H1 (cell line): ENCODE data around the gene KLHL26. TPM values are rescaled to one million over a fixed set of nuclear protein-coding genes. Genes with fewer than 3 reads are reported as not detected.
A peak's percentile ranks its signal among the peaks of the same experiment; 100 is the strongest.

Experiments used
- CTCF ChIA-PET: fragments of 300-600 bp; sonication (Branson Sonifier 250); formaldehyde crosslinking; loops from one replicate; lab custom pipeline; 2021; ENCODE audit not compliant: partially characterized antibody; lab: Charles Lee
- POLR2A ChIA-PET: fragments of 300-600 bp; sonication (Branson Sonifier 250); formaldehyde crosslinking; loops from one replicate; lab custom pipeline; 2021; ENCODE audit warnings: inconsistent platforms; ENCODE audit not compliant: partially characterized antibody; lab: Charles Lee
- DNase-seq, 2 experiments: peaks; one replicate each; pipeline versions ENCODE4 v3.0.0 to v3.0.0-alpha.2; 2010 to 2022; ENCODE audit warnings: low spot score in 2 of 2, low read depth in 1 of 2, mixed read lengths in 1 of 2
- FAIRE-seq: peaks from 2 replicates; lab custom pipeline; 2011; peaks lifted over from hg19 to GRCh38; lab: Jason Lieb, UNC
- H2AFZ ChIP-seq: 2 replicates; pipeline ENCODE4 v1.8.1; 2012; ENCODE audit warnings: low read length, inconsistent platforms
- H2AK5ac ChIP-seq: 2 replicates; pipeline ENCODE4 v1.6.1; 2013; ENCODE audit warnings: low read depth, low read length
- H2BK120ac ChIP-seq: replicated peaks from 2 replicates; pipeline ENCODE3; 2013; ENCODE audit warnings: low read depth, low read length, inconsistent platforms
- H2BK12ac ChIP-seq: 2 replicates; pipeline ENCODE4 v1.6.1; 2013; ENCODE audit warnings: low read depth, low read length
- H2BK15ac ChIP-seq: 2 replicates; pipeline ENCODE4 v1.6.1; 2013; ENCODE audit warnings: low read length
- H2BK20ac ChIP-seq: 2 replicates; pipeline ENCODE4 v1.6.1; 2013; ENCODE audit warnings: low read length
- H2BK5ac ChIP-seq: 2 replicates; pipeline ENCODE4 v1.6.1; 2013; ENCODE audit warnings: low read depth, low read length
- H3K14ac ChIP-seq: 2 replicates; pipeline ENCODE4 v1.6.1; 2013; ENCODE audit warnings: inconsistent platforms; ENCODE audit not compliant: insufficient read length
- H3K18ac ChIP-seq: 2 replicates; pipeline ENCODE4 v1.6.1; 2013; ENCODE audit warnings: low read length; ENCODE audit errors: extremely low read depth
- H3K23ac ChIP-seq: 2 replicates; pipeline ENCODE4 v1.6.1; 2013; ENCODE audit warnings: inconsistent platforms; ENCODE audit not compliant: insufficient read length
- H3K23me2 ChIP-seq: 2 replicates; pipeline ENCODE4 v1.6.1; 2013; ENCODE audit warnings: low read depth, low read length
- H3K27ac ChIP-seq: 2 replicates; pipeline ENCODE4 v1.6.1; 2011; ENCODE audit warnings: low read depth, low read length, inconsistent platforms
- H3K27me3 ChIP-seq, 4 experiments: replicated peaks in 1 of 4; 1 replicate in 1 of 4; 2 replicates in 3 of 4; pipeline versions ENCODE4 v1.6.1 to v1.8.1; 2011 to 2013; ENCODE audit warnings: low read length in 3 of 4, mild to moderate bottlenecking in 3 of 4, inconsistent platforms in 2 of 4, mixed read lengths in 2 of 4, moderate library complexity in 1 of 4; ENCODE audit not compliant: control insufficient read depth in 3 of 4, insufficient read depth in 3 of 4; ENCODE audit errors: extremely low read depth in 1 of 4
- H3K36me3 ChIP-seq, 4 experiments: 2 replicates each; pipeline versions ENCODE4 v1.6.1 to v1.8.1; 2011 to 2013; ENCODE audit warnings: mild to moderate bottlenecking in 4 of 4, low read length in 3 of 4, moderate library complexity in 2 of 4, control low read depth in 1 of 4, inconsistent platforms in 1 of 4; ENCODE audit not compliant: insufficient read depth in 4 of 4, control insufficient read depth in 2 of 4
- H3K4ac ChIP-seq: replicated peaks from 2 replicates; pipeline ENCODE3; 2013; ENCODE audit warnings: low read length, low read depth, mixed read lengths, inconsistent platforms; ENCODE audit not compliant: insufficient read length
- H3K4me1 ChIP-seq, 4 experiments: replicated peaks in 1 of 4; 1 replicate in 1 of 4; 2 replicates in 3 of 4; pipeline versions ENCODE4 v1.6.1 to v1.8.1; 2011 to 2013; ENCODE audit warnings: low read length in 3 of 4, inconsistent platforms in 2 of 4, mixed read lengths in 1 of 4; ENCODE audit not compliant: insufficient read depth in 4 of 4, control insufficient read depth in 3 of 4
- H3K4me2 ChIP-seq, 2 experiments: 2 replicates each; pipeline versions ENCODE4 v1.6.1 to v1.8.1; 2011 to 2013; ENCODE audit warnings: low read depth in 2 of 2, low read length in 2 of 2, control low read depth in 1 of 2, inconsistent platforms in 1 of 2, mild to moderate bottlenecking in 1 of 2; ENCODE audit not compliant: insufficient read depth in 1 of 2
- H3K4me3 ChIP-seq, 4 experiments: fragments of 200-600, 300-600 bp in 1 of 4; sonication (generic), shearing (Covaris generic), sonication (Bioruptor Twin) in 1 of 4; 2 replicates each; pipeline versions ENCODE4 v1.5.1 to v1.8.1; 2011 to 2016; ENCODE audit warnings: low read length in 4 of 4, low read depth in 3 of 4, control low read depth in 2 of 4, inconsistent platforms in 2 of 4, mild to moderate bottlenecking in 2 of 4, mixed read lengths in 1 of 4, moderate library complexity in 1 of 4; ENCODE audit not compliant: insufficient read depth in 2 of 4; ENCODE audit errors: extremely low read depth in 1 of 4
- H3K56ac ChIP-seq: replicated peaks from 2 replicates; pipeline ENCODE3; 2013; ENCODE audit warnings: low read depth, mild to moderate bottlenecking, mixed read lengths, low read length, inconsistent platforms; ENCODE audit not compliant: insufficient read length
- H3K79me1 ChIP-seq: 2 replicates; pipeline ENCODE4 v1.6.1; 2013; ENCODE audit warnings: low read depth, low read length, control low read depth
- H3K79me2 ChIP-seq, 2 experiments: 2 replicates each; pipeline versions ENCODE4 v1.6.1 to v1.8.1; 2012 to 2013; ENCODE audit warnings: low read length in 2 of 2, mild to moderate bottlenecking in 2 of 2, inconsistent platforms in 1 of 2; ENCODE audit not compliant: insufficient read depth in 2 of 2, control insufficient read depth in 1 of 2
- H3K9ac ChIP-seq, 4 experiments: replicated peaks in 1 of 4; 1 replicate in 1 of 4; 2 replicates in 3 of 4; pipeline versions ENCODE4 v1.6.1 to v1.8.1; 2011 to 2013; ENCODE audit warnings: low read depth in 3 of 4, low read length in 3 of 4, control low read depth in 2 of 4, mild to moderate bottlenecking in 2 of 4, moderate library complexity in 2 of 4, inconsistent platforms in 1 of 4; ENCODE audit errors: extremely low read depth in 1 of 4
- H3K9me3 ChIP-seq, 2 experiments: 2 replicates each; pipeline versions ENCODE4 v1.6.1 to v1.8.1; 2012 to 2013; ENCODE audit warnings: mild to moderate bottlenecking in 2 of 2, moderate library complexity in 2 of 2, control low read depth in 1 of 2, inconsistent platforms in 1 of 2, low read depth in 1 of 2, low read length in 1 of 2, mixed read lengths in 1 of 2; ENCODE audit not compliant: insufficient read depth in 2 of 2
- H4K20me1 ChIP-seq, 2 experiments: replicated peaks in 1 of 2; 2 replicates each; pipeline versions ENCODE3 to v1.8.1; 2011 to 2013; ENCODE audit warnings: inconsistent platforms in 2 of 2, low read length in 2 of 2, mild to moderate bottlenecking in 1 of 2; ENCODE audit not compliant: insufficient read depth in 2 of 2, control insufficient read depth in 1 of 2
- H4K5ac ChIP-seq: 2 replicates; pipeline ENCODE4 v1.6.1; 2013; ENCODE audit warnings: low read length, low read depth, mixed read lengths, inconsistent platforms; ENCODE audit not compliant: insufficient read length
- H4K8ac ChIP-seq: 2 replicates; pipeline ENCODE4 v1.8.0; 2013; ENCODE audit warnings: mild to moderate bottlenecking, moderate library complexity, low read length, inconsistent platforms; ENCODE audit not compliant: insufficient read depth; ENCODE audit errors: extremely low read depth
- H4K91ac ChIP-seq: replicated peaks from 2 replicates; pipeline ENCODE3; 2013; ENCODE audit warnings: low read length, mixed read lengths, inconsistent platforms; ENCODE audit not compliant: insufficient read length
- POLR2A ChIP-seq, 2 experiments: IDR thresholded peaks; 1 replicate in 1 of 2; 2 replicates in 1 of 2; pipeline ENCODE4 v1.6.1; 2011; ENCODE audit warnings: low read depth in 2 of 2, low read length in 2 of 2, mild to moderate bottlenecking in 2 of 2; ENCODE audit errors: control extremely low read depth in 1 of 2
- RXRA ChIP-seq: IDR thresholded peaks from 2 replicates; pipeline ENCODE4 v1.6.1; 2011; ENCODE audit warnings: low read depth, mild to moderate bottlenecking, low read length, moderate library complexity; ENCODE audit not compliant: insufficient read depth
- WGBS, 2 experiments: shearing (Covaris generic) in 1 of 2; methylation state at CpG; one replicate each; pipeline versions ENCODE4 v1.1.6 to v1.1.7; 2013 to 2015; ENCODE audit warnings: low lambda C conversion rate in 2 of 2, mixed read lengths in 2 of 2, inconsistent platforms in 1 of 2, low coverage in 1 of 2, missing lambda C conversion rate in 1 of 2; ENCODE audit not compliant: insufficient replicate concordance in 2 of 2, insufficient coverage in 1 of 2, insufficient read length in 1 of 2; ENCODE audit errors: extremely low coverage in 1 of 2, missing lambda C conversion rate in 1 of 2; 5-methylcytosine and 5-hydroxymethylcytosine counted together
- polyA plus RNA-seq, 7 experiments: library from polyadenylated mRNA; depleted of rRNA in 3 of 7; stranded (reverse) in 5 of 7; unstranded in 2 of 7; fragments of >200 nt in 5 of 7; fragments of 200-250 nt in 2 of 7; gene quantifications; 1 replicate in 5 of 7; 2 replicates in 1 of 7; 4 replicates in 1 of 7; pipeline versions ENCODE4 v1.2.1 to v1.2.3, GENCODE V29; 2011 to 2013; ENCODE audit warnings: missing spikeins in 2 of 7, mixed read lengths in 2 of 7
- total RNA-seq: library from RNA; stranded (reverse); fragmentation: NEBNext Ultra II Directional; extraction: Animal tissue kit (Norgen Biotek cat#: 25700); gene quantifications from 2 replicates; pipeline ENCODE4 v1.2.1, GENCODE V29; 2021

The KLHL26 gene
- total and polyA plus RNA-seq, 2 of the 8 experiments (the other 6 are each of a cell fraction or from before 2014, with no cell fraction given), result 2.2 to 8.8 TPM

DNA sequence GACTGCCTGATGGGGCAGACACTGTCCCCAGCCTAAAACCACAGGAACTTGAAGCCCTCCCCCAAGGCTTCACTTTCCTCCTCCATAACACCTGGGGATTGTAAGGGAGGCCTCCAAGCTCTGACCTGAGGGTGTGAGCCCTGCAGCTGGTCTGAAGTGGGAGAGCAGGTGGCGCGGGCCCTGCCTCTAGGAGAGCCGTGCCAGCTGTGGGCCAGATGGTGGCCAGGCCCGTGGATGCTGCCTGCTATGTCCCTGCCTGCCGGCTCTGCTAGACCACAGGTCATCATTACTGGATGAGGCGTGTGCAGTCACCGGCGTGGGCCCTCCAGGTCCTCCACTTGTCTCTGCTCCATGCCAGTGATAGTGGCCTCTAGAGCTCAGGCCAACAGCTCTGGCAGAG lies 3.5 kb upstream of the KLHL26 start:
- CTCF ChIA-PET, result interaction anchor here (1.0 to 1.2 kb wide), 4 partner anchors 8 to 164 kb away, joined by 3 read pairs; no protein-coding TSS in a partner anchor
- Histone ChIP-seq H2AK5ac (no peak overlapping the region), H3K9me3 (no peaks in the 10 kb centered on the region), H3K4ac (no peak overlapping the region), H2BK20ac (no peak overlapping the region), H2BK12ac (0 out of 2 replicates have a peak overlapping the region, but pooled peaks have one; percentile 33), H3K79me1 (peaks cover 6% of the 10 kb centered on the region), H3K9ac (no peak overlapping the region), H4K5ac (no peak overlapping the region), H3K18ac (no peak overlapping the region), H3K14ac (no peak overlapping the region), H3K79me2 (peaks cover 0 to 3% of the 10 kb centered on the region in 2 experiments; a peak in 3 of 4 replicates), H4K8ac (peak overlapping the region; percentile 59; the same call in 1 of the 2 replicates), H4K20me1 (peaks cover 0 to 3% of the 10 kb centered on the region in 2 experiments), H3K4me3 (no peak overlapping the region), H3K4me2 (no peak overlapping the region), H3K23me2 (peaks cover 8% of the 10 kb centered on the region; the same call in 1 of the 2 replicates), H2BK15ac (peak overlapping the region; percentile 46; the same call in 1 of the 2 replicates), H2BK5ac (no peak overlapping the region), H2AFZ (no peak overlapping the region), H3K23ac (no peak overlapping the region)
- 85% methylated on average over 6 of the region's 8 CpGs; no CpG with 5 or more reads in 1 of the 2 experiments for WGBS, 2 experiments
- DNase-seq (no peak), FAIRE-seq (no peak)
- POLR2A ChIA-PET, result no interaction called here
- TF ChIP-seq RXRA, result no peak
- no peak for TF ChIP-seq POLR2A (IDR thresholded peaks at IDR 0.05; ENCODE audit: control extremely low read depth in 1 of 2, low read depth in 2 of 2, low read length in 2 of 2)
- TF ChIP-seq, all 59 proteins: peak for 0
- Histone ChIP-seq H2BK120ac (no peak overlapping the region), H3K36me3 (no peaks in the 10 kb centered on the region), H3K27me3 (peaks cover 0 to 11% (median 5%) of the 10 kb centered on the region in 4 experiments; a peak in 4 of 7 replicates), H3K27ac (no peak overlapping the region), H3K4me1 (peaks cover 4 to 9% (median 4%) of the 10 kb centered on the region in 4 experiments; a peak in 5 of 7 replicates), H4K91ac (no peak overlapping the region), H3K56ac (no peak overlapping the region)
